NCI-H82 treated with DMSO at 0.1 percent for 48 hours (cell line): Measurements from ENCODE around the gene CFAP410.
A peak's percentile ranks its signal among the peaks of the same experiment; 100 is the strongest.

Experiments
- DNase-seq: peaks from one replicate; lab custom pipeline; 2025; ENCODE audit not compliant: unreplicated experiment; lab: John Stamatoyannopoulos, UW

Gene CFAP410

GRCh38 chr21:44288251-44289110 lies 50.7 kb downstream of the CFAP410 start:
- DNase-seq = no peak

GRCh38 chr21:44286716-44287632 lies 52.2 kb downstream of the CFAP410 start:
- no peak for DNase-seq

- no peak for DNase-seq
Measured at GRCh38 chr21:44286086-44286715, 53.0 kb downstream of the CFAP410 start.

- DNase-seq = no peak
Measured at GRCh38 chr21:44285138-44285992, 53.8 kb downstream of the CFAP410 start, which contains the start of gene AIRE. Gene AIRE (plus strand): TSS chr21:44285876. CDS start chr21:44286007, 131 bp downstream.

GRCh38 chr21:44283948-44284347 lies 55.2 kb downstream of the CFAP410 start:
- DNase-seq = no peak

GRCh38 chr21:44283211-44283785 lies 55.9 kb downstream of the CFAP410 start:
- peak; percentile 63 for DNase-seq

- DNase-seq = no peak
Measured at GRCh38 chr21:44282370-44282769, 56.8 kb downstream of the CFAP410 start.

GRCh38 chr21:44281801-44282200 lies 57.4 kb downstream of the CFAP410 start:
- no peak for DNase-seq

- DNase-seq = no peak
Measured at GRCh38 chr21:44279354-44280260, 59.6 kb downstream of the CFAP410 start.
